Gastrocnemius medialis (tissue), 4 donors: ENCODE results near the gene HS6ST2.

Experiments used
- CTCF ChIP-seq, 5 experiments: fragments of 450-650 bp in 3 of 5; fragments of 200-600 bp in 2 of 5; sonication (generic) in 2 of 5; IDR thresholded peaks in 4 of 5; conservative IDR thresholded peaks in 1 of 5; 1 replicate in 4 of 5; 2 replicates in 1 of 5; pipeline ENCODE4 v1.5.1; 2016 to 2019; ENCODE audit warnings: antibody characterized with exemption in 5 of 5, mild to moderate bottlenecking in 3 of 5, moderate library complexity in 3 of 5
- POLR2A ChIP-seq, 2 donors: fragments of 450-650 bp; IDR thresholded peaks; one replicate each; pipeline ENCODE4 v1.6.1; 2017; ENCODE audit warnings: antibody characterized with exemption in 2 of 2, mild to moderate bottlenecking in 2 of 2, moderate library complexity in 2 of 2

DNA sequence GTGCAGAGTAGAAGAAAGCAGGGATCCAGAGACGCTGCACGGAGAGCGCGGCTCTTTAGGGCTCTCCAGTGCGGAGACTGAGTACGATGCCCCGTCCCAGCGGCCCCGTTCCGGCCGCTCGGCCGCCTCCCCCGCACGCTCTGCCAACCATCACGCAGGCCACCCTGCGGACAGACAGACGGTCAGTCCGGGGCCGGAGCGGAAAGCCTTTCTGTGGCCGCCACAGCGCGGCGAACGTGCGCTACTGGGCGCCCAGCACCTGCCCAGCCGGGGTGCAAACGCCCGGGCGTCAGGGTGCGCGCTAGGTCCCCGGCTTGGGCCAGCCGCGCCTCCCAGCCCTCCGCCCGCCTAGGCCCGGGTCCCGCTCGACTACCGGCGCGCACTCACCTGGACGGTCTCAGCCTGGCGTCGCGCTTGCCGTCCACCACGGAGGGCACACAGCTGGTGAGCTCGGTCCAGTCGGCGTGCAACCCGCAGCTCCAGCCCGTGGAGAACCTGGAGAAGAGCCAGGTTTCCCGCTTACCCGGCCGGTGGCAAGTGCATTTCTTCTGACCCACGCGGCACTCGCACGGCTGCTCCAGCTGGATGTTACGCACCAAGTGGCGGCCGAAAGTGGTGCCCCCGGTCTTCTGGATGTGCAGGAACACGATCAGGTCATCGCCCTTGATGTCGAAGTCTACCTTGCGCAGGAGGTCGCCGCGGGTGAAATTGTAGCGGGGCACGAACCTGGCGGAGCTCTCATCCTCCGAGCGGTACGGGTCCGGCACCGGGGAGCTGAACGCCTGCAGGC lies 1.8 kb downstream of the HS6ST2 start:
- no peak for TF ChIP-seq POLR2A (IDR thresholded peaks at IDR 0.05)
- no peak for TF ChIP-seq CTCF (IDR thresholded peaks at IDR 0.05 in 4 of 5, conservative IDR thresholded peaks at IDR 0.05 in 1 of 5)
